Upper lobe of left lung (tissue), 6 donors: ENCODE measurements around the gene TMEM232. TPM values are rescaled to one million over a fixed set of nuclear protein-coding genes. Genes with fewer than 3 reads are reported as not detected.
"Not testable (repeated sequence)": the region's sequence is repeated elsewhere in the genome, so short reads cannot be mapped to it uniquely, and the experiment has no call there.

Experiments
- ATAC-seq, 2 donors: fragments of 200-7000 bp; cut with Tn5 transposase; one replicate each; pipeline ENCODE4 v1.9.1; 2022; ENCODE audit warnings: mild to moderate bottlenecking in 2 of 2, moderate library complexity in 2 of 2; ENCODE audit not compliant: low FRiP score in 2 of 2
- DNase-seq, 2 donors: peaks; one replicate each; pipeline ENCODE4 v3.0.0-alpha.2; 2019 to 2020
- H3K27ac ChIP-seq, 4 donors: fragments of 200-600 bp; sonication (generic); one replicate each; pipeline ENCODE4 v1.5.1; 2016 to 2019
- H3K27me3 ChIP-seq, 4 donors: fragments of 200-600 bp; sonication (generic); one replicate each; pipeline ENCODE4 v1.5.1; 2017 to 2019
- H3K36me3 ChIP-seq, 4 donors: fragments of 200-600 bp; sonication (generic); one replicate each; pipeline ENCODE4 v1.5.1; 2016 to 2019
- H3K4me1 ChIP-seq, 4 donors: fragments of 200-600 bp; sonication (generic); one replicate each; pipeline ENCODE4 v1.5.1; 2018 to 2019
- H3K4me3 ChIP-seq, 4 donors: fragments of 200-600 bp; sonication (generic); one replicate each; pipeline ENCODE4 v1.5.1; 2017 to 2019; ENCODE audit warnings: mild to moderate bottlenecking in 2 of 4, moderate library complexity in 1 of 4
- H3K9me3 ChIP-seq, 4 donors: fragments of 200-600 bp; sonication (generic); one replicate each; pipeline ENCODE4 v1.5.1; 2018 to 2019
- EP300 ChIP-seq, 4 donors: sonication (generic); formaldehyde crosslinking; IDR thresholded peaks; one replicate each; pipeline ENCODE4 v1.5.1; 2017; ENCODE audit warnings: antibody characterized with exemption in 4 of 4, control low read depth in 2 of 4
- POLR2A ChIP-seq, 4 donors: fragments of 450-650 bp; IDR thresholded peaks; one replicate each; pipeline ENCODE4 v1.5.1; 2016 to 2017; ENCODE audit warnings: antibody characterized with exemption in 4 of 4, mild to moderate bottlenecking in 2 of 4
- POLR2AphosphoS5 ChIP-seq, 2 donors: sonication (generic); formaldehyde crosslinking; IDR thresholded peaks; one replicate each; pipeline ENCODE4 v1.5.1; 2017; ENCODE audit warnings: antibody characterized with exemption in 2 of 2
- WGBS, 2 donors: methylation state at CpG; one replicate each; pipeline ENCODE4 v1.1.5; 2017 to 2018; 5-methylcytosine and 5-hydroxymethylcytosine counted together
- total RNA-seq, 6 donors: library from RNA; depleted of rRNA in 4 of 6; stranded (reverse); fragments of >200 nt in 4 of 6; gene quantifications; one replicate each; pipeline versions ENCODE4 v1.1.0 to v1.2.1, GENCODE V29; 2016 to 2021
- TF ChIP-seq, protein P1 (sequence below), 6 experiments: fragments of 450-650 bp in 4 of 6; fragments of 200-600 bp in 2 of 6; sonication (generic) in 2 of 6; IDR thresholded peaks; one replicate each; pipeline ENCODE4 v1.5.1; 2016 to 2019; ENCODE audit warnings: antibody characterized with exemption in 6 of 6
- donor health status: DM: no; HTN: no; CAD: no; lungs with moderate emphysema.
- donor health status: DM: no; HTN: yes; CAD: no; lungs with severe emphysema.

The TMEM232 gene
- total RNA-seq, 6 donors from 2014 or later = 1.5 to 36.9 (median 7.8) TPM

DNA sequence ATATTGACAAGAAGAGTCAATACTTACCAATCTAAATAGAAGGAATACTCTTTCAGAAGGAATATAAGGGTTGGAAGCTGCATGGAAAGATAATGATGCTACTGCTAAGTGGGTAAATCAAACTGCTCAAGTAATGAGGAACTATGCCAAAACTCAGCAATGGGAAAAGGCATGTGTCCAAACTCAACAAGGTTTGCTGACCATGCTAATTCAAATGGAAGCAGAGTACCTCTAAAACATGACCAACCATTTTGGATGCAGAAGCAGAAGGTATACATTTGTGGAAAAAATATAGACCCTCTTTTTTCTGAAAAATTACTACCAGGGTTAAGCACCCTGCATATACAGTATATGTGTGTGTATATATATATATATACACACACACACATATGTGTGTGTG is 21.1 kb downstream of the TMEM232 start:
- Histone ChIP-seq H3K9me3 (no peaks in the 10 kb centered on the region), H3K27me3 (no peaks in the 10 kb centered on the region), H3K27ac (no peak overlapping the region), H3K36me3 (no peaks in the 10 kb centered on the region), H3K4me1 (peaks cover 0 to 7% (median 0%) of the 10 kb centered on the region in 4 donors), H3K4me3 (no peak overlapping the region)
- DNase-seq = no peak
- TF ChIP-seq POLR2A (IDR thresholded peaks at IDR 0.05) (no peak), POLR2AphosphoS5 (IDR thresholded peaks at IDR 0.05) (no peak), EP300 (IDR thresholded peaks at IDR 0.05) (no peak)
- TF ChIP-seq, protein P1, sequence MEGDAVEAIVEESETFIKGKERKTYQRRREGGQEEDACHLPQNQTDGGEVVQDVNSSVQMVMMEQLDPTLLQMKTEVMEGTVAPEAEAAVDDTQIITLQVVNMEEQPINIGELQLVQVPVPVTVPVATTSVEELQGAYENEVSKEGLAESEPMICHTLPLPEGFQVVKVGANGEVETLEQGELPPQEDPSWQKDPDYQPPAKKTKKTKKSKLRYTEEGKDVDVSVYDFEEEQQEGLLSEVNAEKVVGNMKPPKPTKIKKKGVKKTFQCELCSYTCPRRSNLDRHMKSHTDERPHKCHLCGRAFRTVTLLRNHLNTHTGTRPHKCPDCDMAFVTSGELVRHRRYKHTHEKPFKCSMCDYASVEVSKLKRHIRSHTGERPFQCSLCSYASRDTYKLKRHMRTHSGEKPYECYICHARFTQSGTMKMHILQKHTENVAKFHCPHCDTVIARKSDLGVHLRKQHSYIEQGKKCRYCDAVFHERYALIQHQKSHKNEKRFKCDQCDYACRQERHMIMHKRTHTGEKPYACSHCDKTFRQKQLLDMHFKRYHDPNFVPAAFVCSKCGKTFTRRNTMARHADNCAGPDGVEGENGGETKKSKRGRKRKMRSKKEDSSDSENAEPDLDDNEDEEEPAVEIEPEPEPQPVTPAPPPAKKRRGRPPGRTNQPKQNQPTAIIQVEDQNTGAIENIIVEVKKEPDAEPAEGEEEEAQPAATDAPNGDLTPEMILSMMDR (IDR thresholded peaks at IDR 0.05) = no peak
- ATAC-seq = no peak

DNA sequence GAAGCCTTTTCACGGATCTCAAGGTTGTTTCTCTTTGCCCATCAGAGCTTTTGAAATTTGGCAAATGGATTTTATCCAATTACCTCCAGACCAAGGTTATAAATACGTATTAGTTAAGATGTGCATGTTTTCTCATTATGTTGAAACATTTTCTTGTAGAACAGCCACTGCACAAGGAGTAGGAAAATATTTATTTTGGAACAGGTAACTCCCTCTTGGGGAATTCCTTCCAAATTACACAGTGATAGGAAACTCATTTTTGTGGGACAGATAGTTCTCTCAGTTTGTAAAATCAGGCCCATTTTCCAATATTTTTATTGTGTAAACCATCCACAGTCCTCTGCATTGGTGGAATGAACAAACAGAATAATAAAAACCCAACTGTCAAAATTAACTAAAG is 23.0 kb downstream of the TMEM232 start:
- WGBS, 2 donors = 48 to 65% methylated on average over 2 of the region's 2 CpGs
- no peak overlapping the region for H3K4me3 ChIP-seq
- no peaks in the 10 kb centered on the region for H3K9me3 ChIP-seq
- no peak for DNase-seq
- TF ChIP-seq EP300 (IDR thresholded peaks at IDR 0.05) = no peak
- TF ChIP-seq POLR2A (IDR thresholded peaks at IDR 0.05) = no peak
- TF ChIP-seq, protein P1 (IDR thresholded peaks at IDR 0.05) = no peak
- TF ChIP-seq POLR2AphosphoS5 (IDR thresholded peaks at IDR 0.05) = no peak
- no peak overlapping the region for H3K27ac ChIP-seq
- peaks cover 0 to 7% (median 0%) of the 10 kb centered on the region in 4 donors for H3K4me1 ChIP-seq
- H3K27me3 ChIP-seq = no peaks in the 10 kb centered on the region
- no peaks in the 10 kb centered on the region for H3K36me3 ChIP-seq
- ATAC-seq = no peak

DNA sequence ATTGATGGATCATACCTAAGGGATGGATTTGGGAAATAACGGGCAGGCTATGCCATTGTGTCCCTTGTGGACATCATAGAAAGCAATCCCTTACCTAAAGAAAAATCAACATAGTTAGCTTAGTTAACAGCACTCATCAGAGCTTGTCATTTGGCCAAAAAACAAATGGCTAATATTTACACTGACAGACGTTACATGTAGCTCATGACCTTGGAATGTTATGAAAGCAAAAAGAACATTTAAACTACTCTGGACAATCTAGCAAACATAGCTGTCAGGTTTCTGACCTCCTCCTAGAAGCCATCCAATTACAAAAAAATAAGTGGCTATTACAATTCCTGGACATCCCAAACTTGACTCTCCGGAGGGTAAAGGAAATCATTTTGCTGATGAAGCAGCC is 23.8 kb downstream of the TMEM232 start:
- no peak overlapping the region for H3K4me3 ChIP-seq
- H3K36me3 ChIP-seq = no peaks in the 10 kb centered on the region
- TF ChIP-seq, protein P1 (IDR thresholded peaks at IDR 0.05) = no peak
- H3K27me3 ChIP-seq = no peaks in the 10 kb centered on the region
- WGBS, 2 donors = 43 to 61% methylated on average over 3 of the region's 3 CpGs
- ATAC-seq (no peak), DNase-seq (no peak)
- H3K27ac ChIP-seq = no peak overlapping the region
- peaks cover 0 to 7% (median 0%) of the 10 kb centered on the region in 4 donors for H3K4me1 ChIP-seq
- no peaks in the 10 kb centered on the region for H3K9me3 ChIP-seq

DNA sequence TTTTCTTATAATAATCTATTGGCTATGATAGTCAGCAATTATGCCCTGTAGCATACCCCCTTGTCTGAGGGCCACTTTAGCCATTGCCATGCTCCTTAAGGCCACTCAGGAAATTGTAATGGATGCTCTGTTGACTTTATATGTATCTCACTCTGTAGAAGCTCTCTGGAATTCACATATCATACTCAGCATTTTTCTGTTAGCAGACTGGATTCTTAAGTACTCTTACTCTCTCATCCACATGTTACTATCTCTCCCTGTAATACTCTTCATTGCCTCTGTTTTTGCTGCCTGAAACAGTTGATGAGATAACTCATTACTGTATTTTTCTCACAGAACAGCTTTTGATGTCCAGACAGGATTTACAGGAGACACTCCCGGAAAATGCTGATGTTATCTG is 24.2 kb downstream of the TMEM232 start:
- TF ChIP-seq POLR2AphosphoS5 (IDR thresholded peaks at IDR 0.05) (no peak), EP300 (IDR thresholded peaks at IDR 0.05) (no peak), POLR2A (IDR thresholded peaks at IDR 0.05) (no peak)
- TF ChIP-seq, protein P1 (IDR thresholded peaks at IDR 0.05) = no peak

DNA sequence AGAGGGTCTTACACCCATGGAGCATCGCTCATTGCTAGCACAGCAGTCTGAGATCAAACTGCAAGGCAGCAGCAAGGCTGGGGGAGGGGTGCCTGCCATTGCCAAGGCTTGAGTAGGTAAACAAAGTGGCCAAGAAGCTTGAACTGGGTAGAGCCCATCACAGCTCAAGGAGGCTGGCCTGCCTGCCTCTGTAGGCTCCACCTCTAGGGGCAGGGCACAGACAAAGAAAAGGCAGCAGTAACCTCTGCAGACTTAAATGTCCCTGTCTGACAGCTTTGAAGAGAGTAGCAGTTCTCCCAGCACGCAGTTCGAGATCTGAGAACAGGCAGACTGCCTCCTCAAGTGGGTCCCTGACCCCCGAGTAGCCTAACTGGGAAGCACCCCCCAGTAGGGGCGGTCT is 33.8 kb downstream of the TMEM232 start:
- ATAC-seq, H3K9me3 ChIP-seq: not testable (repeated sequence)

More for the DNA sequence above, 24.2 kb downstream of the TMEM232 start:
- DNase-seq (no peak), ATAC-seq (no peak)
- Histone ChIP-seq H3K9me3 (no peaks in the 10 kb centered on the region), H3K27ac (no peak overlapping the region), H3K36me3 (no peaks in the 10 kb centered on the region), H3K4me1 (peaks cover 0 to 7% (median 0%) of the 10 kb centered on the region in 4 donors), H3K27me3 (no peaks in the 10 kb centered on the region), H3K4me3 (no peak overlapping the region)
- WGBS, 2 donors = 71 to 86% methylated on average over 1 of the region's 1 CpG

DNA sequence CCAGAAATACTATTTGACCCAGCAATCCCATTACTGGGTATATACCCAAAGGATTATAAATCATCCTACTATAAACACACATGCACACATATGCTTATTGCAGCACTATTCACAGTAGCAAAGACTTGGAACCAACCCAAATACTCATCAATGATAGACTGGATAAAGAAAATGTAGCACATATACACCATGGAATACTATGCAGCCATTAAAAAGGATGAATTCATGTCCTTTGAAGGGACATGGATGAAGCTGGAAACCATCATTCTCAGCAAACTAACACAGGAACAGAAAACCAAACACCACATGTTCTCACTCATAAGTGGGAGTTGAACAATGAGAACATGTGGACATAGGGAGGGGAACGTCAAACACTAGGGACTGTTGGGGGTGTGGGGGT is 35.9 kb downstream of the TMEM232 start:
- not testable (repeated sequence) for H3K9me3 ChIP-seq, H3K4me3 ChIP-seq, H3K27ac ChIP-seq, ATAC-seq, H3K36me3 ChIP-seq, H3K4me1 ChIP-seq, DNase-seq, H3K27me3 ChIP-seq
- 88 to 94% methylated on average over 1 of the region's 1 CpG for WGBS, 2 donors

More for the DNA sequence above, 33.8 kb downstream of the TMEM232 start:
- H3K4me1 ChIP-seq, H3K27ac ChIP-seq, H3K27me3 ChIP-seq, H3K36me3 ChIP-seq, H3K4me3 ChIP-seq, DNase-seq: not testable (repeated sequence)
- 72 to 100% methylated on average over 1 to 5 of the region's 5 CpGs for WGBS, 2 donors
